Measurements from ENCODE around the gene PATZ1. TPM values are rescaled to one million over a fixed set of nuclear protein-coding genes. Genes with fewer than 3 reads are reported as not detected.

The PATZ1 gene
- total and polyA plus RNA-seq, 2 experiments from 2014 or later = 23.8 to 25.1 TPM

DNA sequence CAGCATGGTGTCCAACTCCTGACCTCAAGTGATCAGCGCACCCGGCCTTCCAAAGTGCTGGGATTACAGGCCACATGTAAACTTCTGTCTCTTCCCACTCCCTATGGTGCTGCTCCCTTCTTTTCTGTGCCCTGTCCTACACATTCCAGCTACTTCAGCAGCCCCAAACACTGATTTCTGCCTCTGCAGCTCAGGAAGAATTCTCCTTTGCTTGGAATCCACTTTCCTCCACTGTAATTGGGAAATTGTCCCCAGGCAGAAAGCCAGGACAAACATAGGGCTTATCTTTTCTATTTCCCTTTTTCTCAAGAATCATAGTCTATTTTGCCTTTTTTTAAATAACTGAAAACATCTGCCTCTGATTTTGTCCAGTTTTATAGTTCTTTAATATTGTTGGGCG is 32.0 kb upstream of the PATZ1 start:
- Histone ChIP-seq H3K4me2 (no peak overlapping the region), H3K9me2 (replicated peaks; ENCODE audit: insufficient read depth) (no peaks in the 10 kb centered on the region), H3K27me3 (no peaks in the 10 kb centered on the region), H3K79me2 (no peaks in the 10 kb centered on the region), H2AFZ (no peak overlapping the region), H3K4me1 (ENCODE audit: insufficient read depth) (no peaks in the 10 kb centered on the region), H3K27ac (no peak overlapping the region), H3K9me3 (ENCODE audit: low read depth) (no peaks in the 10 kb centered on the region), H3K36me3 (replicated peaks; ENCODE audit: insufficient read depth, low read depth) (no peaks in the 10 kb centered on the region), H4K20me1 (ENCODE audit: insufficient read depth, poor library complexity, severe bottlenecking) (no peaks in the 10 kb centered on the region), H3K4me3 (no peak overlapping the region)
- TF ChIP-seq EZH2 (IDR thresholded peaks at IDR 0.05; ENCODE audit: borderline replicate concordance) (no peak), EZH2phosphoT487 (IDR thresholded peaks at IDR 0.05; ENCODE audit: low read depth, severe bottlenecking, unreplicated experiment) (no peak)
- TF ChIP-seq, protein P1, sequence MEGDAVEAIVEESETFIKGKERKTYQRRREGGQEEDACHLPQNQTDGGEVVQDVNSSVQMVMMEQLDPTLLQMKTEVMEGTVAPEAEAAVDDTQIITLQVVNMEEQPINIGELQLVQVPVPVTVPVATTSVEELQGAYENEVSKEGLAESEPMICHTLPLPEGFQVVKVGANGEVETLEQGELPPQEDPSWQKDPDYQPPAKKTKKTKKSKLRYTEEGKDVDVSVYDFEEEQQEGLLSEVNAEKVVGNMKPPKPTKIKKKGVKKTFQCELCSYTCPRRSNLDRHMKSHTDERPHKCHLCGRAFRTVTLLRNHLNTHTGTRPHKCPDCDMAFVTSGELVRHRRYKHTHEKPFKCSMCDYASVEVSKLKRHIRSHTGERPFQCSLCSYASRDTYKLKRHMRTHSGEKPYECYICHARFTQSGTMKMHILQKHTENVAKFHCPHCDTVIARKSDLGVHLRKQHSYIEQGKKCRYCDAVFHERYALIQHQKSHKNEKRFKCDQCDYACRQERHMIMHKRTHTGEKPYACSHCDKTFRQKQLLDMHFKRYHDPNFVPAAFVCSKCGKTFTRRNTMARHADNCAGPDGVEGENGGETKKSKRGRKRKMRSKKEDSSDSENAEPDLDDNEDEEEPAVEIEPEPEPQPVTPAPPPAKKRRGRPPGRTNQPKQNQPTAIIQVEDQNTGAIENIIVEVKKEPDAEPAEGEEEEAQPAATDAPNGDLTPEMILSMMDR (IDR thresholded peaks at IDR 0.05; ENCODE audit: poor library complexity) = no peak
- DNase-seq (ENCODE audit: low spot score) = no peak
- WGBS (ENCODE audit: low lambda C conversion rate, missing lambda C conversion rate) = 84% methylated on average over 3 of the region's 3 CpGs

DNA sequence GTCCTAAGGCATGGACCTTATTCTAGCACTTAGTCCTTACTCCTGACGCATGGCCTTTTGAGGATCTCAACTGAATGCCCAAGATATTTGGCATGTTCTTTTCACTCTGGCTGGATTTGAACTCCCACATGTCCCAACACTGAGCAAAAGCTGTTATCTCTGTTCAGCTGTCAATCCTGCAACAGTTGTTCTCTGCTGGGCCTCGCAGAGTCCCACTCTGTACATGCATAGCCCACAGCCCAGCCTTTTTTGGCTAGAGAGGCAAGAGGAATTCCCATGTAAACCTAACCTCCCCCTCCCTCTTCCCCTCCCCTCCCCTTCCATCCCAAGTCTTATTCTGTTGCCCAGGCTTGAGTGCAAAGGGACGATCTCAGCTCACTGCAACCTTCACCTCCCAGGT is 31.5 kb upstream of the PATZ1 start:
- H3K9me2 ChIP-seq (replicated peaks; ENCODE audit: insufficient read depth) = no peaks in the 10 kb centered on the region

DNA sequence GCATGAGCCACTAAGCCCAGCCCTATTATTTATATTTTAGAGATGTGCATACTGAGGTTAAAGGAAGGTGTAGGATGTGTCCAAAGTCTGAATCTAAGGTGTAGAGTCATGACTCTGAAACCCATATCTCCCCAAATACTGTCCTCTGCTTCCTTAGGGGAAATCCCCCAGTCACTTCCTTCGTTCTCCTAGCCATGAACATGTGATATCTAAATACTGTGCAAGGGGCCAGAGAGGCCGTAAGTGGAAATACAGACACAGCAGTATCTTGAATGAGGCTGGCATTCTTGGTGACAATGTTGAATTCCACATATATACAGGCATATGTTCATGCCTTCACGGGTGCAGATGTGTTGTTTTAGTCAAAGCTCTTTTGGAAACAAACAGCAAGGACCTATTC is 21.3 kb upstream of the PATZ1 start:
- Histone ChIP-seq H3K27ac (no peak overlapping the region), H3K79me2 (no peaks in the 10 kb centered on the region), H3K9me3 (ENCODE audit: low read depth) (no peaks in the 10 kb centered on the region), H4K20me1 (ENCODE audit: insufficient read depth, poor library complexity, severe bottlenecking) (no peaks in the 10 kb centered on the region), H3K9me2 (replicated peaks; ENCODE audit: insufficient read depth) (no peaks in the 10 kb centered on the region), H3K4me3 (no peak overlapping the region), H2AFZ (no peak overlapping the region), H3K36me3 (replicated peaks; ENCODE audit: insufficient read depth, low read depth) (no peaks in the 10 kb centered on the region), H3K4me2 (no peak overlapping the region), H3K4me1 (ENCODE audit: insufficient read depth) (no peaks in the 10 kb centered on the region), H3K27me3 (no peaks in the 10 kb centered on the region)
- WGBS (ENCODE audit: low lambda C conversion rate, missing lambda C conversion rate) = 86% methylated on average over 3 of the region's 3 CpGs
- DNase-seq (ENCODE audit: low spot score) = no peak
- TF ChIP-seq, protein P1 (IDR thresholded peaks at IDR 0.05; ENCODE audit: poor library complexity) = no peak
- TF ChIP-seq EZH2 (IDR thresholded peaks at IDR 0.05; ENCODE audit: borderline replicate concordance) (no peak), EZH2phosphoT487 (IDR thresholded peaks at IDR 0.05; ENCODE audit: low read depth, severe bottlenecking, unreplicated experiment) (no peak)

More for the DNA sequence above, 31.5 kb upstream of the PATZ1 start:
- H3K27ac ChIP-seq = no peak overlapping the region
- TF ChIP-seq EZH2 (IDR thresholded peaks at IDR 0.05; ENCODE audit: borderline replicate concordance) (no peak), EZH2phosphoT487 (IDR thresholded peaks at IDR 0.05; ENCODE audit: low read depth, severe bottlenecking, unreplicated experiment) (no peak)
- TF ChIP-seq, protein P1 (IDR thresholded peaks at IDR 0.05; ENCODE audit: poor library complexity) = no peak
- H4K20me1 ChIP-seq (ENCODE audit: insufficient read depth, poor library complexity, severe bottlenecking) = no peaks in the 10 kb centered on the region
- no peaks in the 10 kb centered on the region for H3K79me2 ChIP-seq
- H3K36me3 ChIP-seq (replicated peaks; ENCODE audit: insufficient read depth, low read depth) = no peaks in the 10 kb centered on the region
- no peaks in the 10 kb centered on the region for H3K4me1 ChIP-seq (ENCODE audit: insufficient read depth)
- no peak for DNase-seq (ENCODE audit: low spot score)
- H3K9me3 ChIP-seq (ENCODE audit: low read depth) = no peaks in the 10 kb centered on the region
- H3K27me3 ChIP-seq = no peaks in the 10 kb centered on the region
- H2AFZ ChIP-seq = no peak overlapping the region
- no peak overlapping the region for H3K4me2 ChIP-seq
- H3K4me3 ChIP-seq = no peak overlapping the region
- WGBS (ENCODE audit: low lambda C conversion rate, missing lambda C conversion rate) = 80% methylated on average over 3 of the region's 3 CpGs
